Heart right ventricle (tissue), 16 donors: ENCODE measurements around the gene PHLPP1. TPM values are rescaled to one million over a fixed set of nuclear protein-coding genes. Genes with fewer than 3 reads are reported as not detected.

ENCODE experiments used
- ATAC-seq, 8 donors: fragments of 200-7000 bp; cut with Tn5 transposase; one replicate each; pipeline ENCODE4 v1.9.1; 2020; ENCODE audit warnings: mild to moderate bottlenecking in 8 of 8, moderate library complexity in 8 of 8, moderate number of reproducible peaks in 1 of 8
- DNase-seq, 2 donors: peaks; one replicate each; pipeline ENCODE4 v3.0.0-alpha.2; 2020
- H3K27ac ChIP-seq, 10 donors: fragments of 200-600 bp; sonication (generic) in 2 of 10; one replicate each; pipeline versions ENCODE4 v1.5.0 to v1.8.0; 2020 to 2022; ENCODE audit warnings: mild to moderate bottlenecking in 3 of 10
- H3K27me3 ChIP-seq, 7 donors: fragments of 200-600 bp; one replicate each; pipeline ENCODE4 v1.8.0; 2021 to 2022; ENCODE audit warnings: mild to moderate bottlenecking in 2 of 7
- H3K36me3 ChIP-seq, 9 donors: fragments of 200-600 bp; sonication (generic) in 1 of 9; one replicate each; pipeline versions ENCODE4 v1.5.0 to v1.8.0; 2020 to 2022; ENCODE audit warnings: mild to moderate bottlenecking in 2 of 9
- H3K4me1 ChIP-seq, 9 donors: fragments of 200-600 bp; sonication (generic) in 1 of 9; one replicate each; pipeline versions ENCODE4 v1.5.0 to v1.8.0; 2020 to 2022; ENCODE audit warnings: mild to moderate bottlenecking in 4 of 9
- H3K4me3 ChIP-seq, 10 donors: fragments of 200-600 bp; sonication (generic) in 2 of 10; one replicate each; pipeline versions ENCODE4 v1.5.0 to v1.8.0; 2020 to 2022; ENCODE audit warnings: mild to moderate bottlenecking in 7 of 10, moderate library complexity in 2 of 10
- H3K9me3 ChIP-seq, 11 donors: fragments of 200-600 bp in 10 of 11; sonication (generic) in 2 of 11; one replicate each; pipeline versions ENCODE4 v1.5.0 to v1.8.0; 2013 to 2022; ENCODE audit warnings: mild to moderate bottlenecking in 2 of 11, control low read depth in 1 of 11, moderate library complexity in 1 of 11
- CTCF ChIP-seq, 9 donors: fragments of 200-600 bp; sonication (generic) in 2 of 9; IDR thresholded peaks; one replicate each; pipeline versions ENCODE4 v1.5.0 to v1.8.0; 2021 to 2022; ENCODE audit warnings: antibody characterized with exemption in 9 of 9, mild to moderate bottlenecking in 5 of 9, moderate library complexity in 1 of 9
- WGBS, 2 donors: extraction: QIAGEN DNeasy Blood & Tissue Kit; methylation state at CpG; one replicate each; pipeline ENCODE4 v1.1.7; 2013; ENCODE audit warnings: inconsistent platforms in 1 of 2; 5-methylcytosine and 5-hydroxymethylcytosine counted together
- intact Hi-C, 10 donors: fragments of 100-400 bp; cut with DNase I; formaldehyde crosslinking; loops; one replicate each; pipeline versions ENCODE4 v1.11.1 to v1.14.2; 2022
- polyA plus RNA-seq, 2 donors: library from polyadenylated mRNA; stranded (reverse); fragments of 200-250 nt; gene quantifications; one replicate each; pipeline ENCODE4 v1.2.3, GENCODE V29; 2013
- total RNA-seq, 10 donors: library from RNA; stranded (reverse); fragmentation: NEBNext Ultra II Directional in 3 of 10; extraction: Animal tissue kit (Norgen Biotek cat#: 25700) in 3 of 10; gene quantifications; one replicate each; pipeline versions ENCODE4 v1.2.1 to v1.2.4, GENCODE V29; 2021 to 2023
- donor health status: Arrhythmogenic right ventricular cardiomyopathy.
- donor health status: ischemic (EF 13 %, LVEDD 7.1; RV severe dilation, severe dysfunction).
- donor health status: healthy with polysubstance abuse.
- donor health status: DM: no; HTN: yes; CAD: no.
- donor health status: DM: no; HTN: no; CAD: no.
- donor health status: ischemic (EF 25% LVEDD 6.9; RV normal size, moderate dysfunction).
- donor health status: ischemic (EF 25% LVEDD 5.7; RV mildly dilated, moderate dysfunction).
- donor health status: healthy.
- donor health status: DM: yes; HTN: yes; CAD: no.
- donor health status: Ischemic cardiomyopathy.
- donor health status: ischemic (EF 35%, LVEDD 5.7; RV mildly dilated, moderate dysfunction).
- donor health status: nonischemic (EF 11% LVEDD 7.7; RV severe dilation, severe dysfunction).
- donor health status: DM: yes; HTN: yes; CAD: no.
- donor health status: PGD.
- donor health status: ischemic (EF 29% LVEDD 5.4; RV normal size, mild dysfunction).
- donor health status: nonischemic (EF 23%, LVEDD 6.1; RV moderate dilation, normal function).

The PHLPP1 gene
- total and polyA plus RNA-seq, 12 donors = 1.8 to 10.7 (median 8.0) TPM

- DNase-seq (no peak), ATAC-seq (no peak)
- Histone ChIP-seq H3K4me1 (peaks cover 0 to 38% (median 20%) of the 10 kb centered on the region in 9 donors), H3K36me3 (no peaks in the 10 kb centered on the region), H3K27ac (no peak overlapping the region), H3K4me3 (no peak overlapping the region), H3K27me3 (no peaks in the 10 kb centered on the region), H3K9me3 (no peaks in the 10 kb centered on the region)
- TF ChIP-seq CTCF (IDR thresholded peaks at IDR 0.05) = no peak
- intact Hi-C loops = no loop called here
- WGBS, 2 donors = 91 to 92% methylated on average over 2 of the region's 2 CpGs
These were observed 53.9 kb downstream of the PHLPP1 start for GRCh38 chr18:62769216-62769615.

GRCh38 chr18:62771494-62772270 lies 56.3 kb downstream of the PHLPP1 start:
- DNase-seq (no peak), ATAC-seq (no peak)
- H3K27ac ChIP-seq = no peak overlapping the region
- WGBS, 2 donors = 93 to 94% methylated on average over 4 of the region's 4 CpGs
- no peaks in the 10 kb centered on the region for H3K9me3 ChIP-seq
- intact Hi-C loops = loop anchor here in 1 of 10 donors (10.0 kb wide), 1 partner anchor 47 kb away; no protein-coding TSS in a partner anchor
- H3K4me1 ChIP-seq = peaks cover 0 to 38% (median 20%) of the 10 kb centered on the region in 9 donors
- H3K4me3 ChIP-seq = no peak overlapping the region
- H3K27me3 ChIP-seq = no peaks in the 10 kb centered on the region
- no peak for TF ChIP-seq CTCF (IDR thresholded peaks at IDR 0.05)
- H3K36me3 ChIP-seq = no peaks in the 10 kb centered on the region

- intact Hi-C loops = loop anchor here in 1 of 10 donors (10.0 kb wide), 1 partner anchor 48 kb away; no protein-coding TSS in a partner anchor
- no peaks in the 10 kb centered on the region for H3K36me3 ChIP-seq
- 91 to 96% methylated on average over 2 of the region's 2 CpGs for WGBS, 2 donors
These were observed 57.7 kb downstream of the PHLPP1 start for GRCh38 chr18:62772860-62773584.

More at GRCh38 chr18:62772860-62773584, 57.7 kb downstream of the PHLPP1 start:
- no peak overlapping the region for H3K4me3 ChIP-seq
- TF ChIP-seq CTCF (IDR thresholded peaks at IDR 0.05) = no peak
- ATAC-seq (no peak), DNase-seq (no peak)
- peaks cover 0 to 25% (median 10%) of the 10 kb centered on the region in 9 donors for H3K4me1 ChIP-seq
- no peaks in the 10 kb centered on the region for H3K27me3 ChIP-seq
- H3K27ac ChIP-seq = no peak overlapping the region
- H3K9me3 ChIP-seq = no peaks in the 10 kb centered on the region
